SU-DHL-6 (cell line): ENCODE results near the gene CTSZ.

ENCODE experiments used
- H2AFZ ChIP-seq: fragments of 200-600 bp; sonication (generic); 2 replicates; pipeline ENCODE4 v1.6.1; 2014; ENCODE audit warnings: low read depth, mild to moderate bottlenecking, moderate library complexity, mixed read lengths, antibody characterized with exemption, low read length; ENCODE audit not compliant: severe bottlenecking
- H3F3A ChIP-seq: fragments of 200-600 bp; shearing (Covaris generic); 2 replicates; pipeline ENCODE4 v1.6.0; 2016; ENCODE audit warnings: antibody characterized with exemption, mild to moderate bottlenecking; ENCODE audit not compliant: insufficient read depth
- H3K27ac ChIP-seq: fragments of 200-600 bp; sonication (generic); 2 replicates; pipeline ENCODE4 v1.5.1; 2016; ENCODE audit warnings: low read depth, mild to moderate bottlenecking, low read length, moderate library complexity, mixed read lengths
- H3K27me3 ChIP-seq: fragments of 200-600 bp; sonication (generic), shearing (Covaris generic); 2 replicates; pipeline ENCODE4 v1.6.0; 2014; ENCODE audit warnings: mild to moderate bottlenecking, low read length
- H3K36me3 ChIP-seq: fragments of 200-600 bp; sonication (generic); 2 replicates; pipeline ENCODE4 v1.6.1; 2014; ENCODE audit warnings: mild to moderate bottlenecking, low read length, mixed read lengths
- H3K4me2 ChIP-seq: fragments of 300-600, 200-600 bp; shearing (Covaris generic), sonication (generic); 2 replicates; pipeline ENCODE4 v1.6.0; 2014; ENCODE audit warnings: low read length, low read depth, mild to moderate bottlenecking; ENCODE audit not compliant: poor library complexity, severe bottlenecking
- H3K4me3 ChIP-seq: fragments of 200-600 bp; sonication (generic); 2 replicates; pipeline ENCODE4 v1.5.1; 2014; ENCODE audit warnings: antibody characterized with exemption, low read length, mild to moderate bottlenecking, mixed read lengths; ENCODE audit not compliant: insufficient read depth, poor library complexity, severe bottlenecking
- H3K79me2 ChIP-seq: fragments of 200-600 bp; sonication (generic); 2 replicates; pipeline ENCODE4 v1.6.1; 2014; ENCODE audit warnings: mild to moderate bottlenecking, low read length, moderate library complexity; ENCODE audit not compliant: insufficient read depth
- H3K9ac ChIP-seq: fragments of 200-600 bp; sonication (generic); 2 replicates; pipeline ENCODE4 v1.7.0; 2014; ENCODE audit warnings: mild to moderate bottlenecking, low read length
- H3K9me2 ChIP-seq: fragments of 200-600 bp; sonication (generic); replicated peaks from 2 replicates; pipeline ENCODE4 v1.6.1; 2014; ENCODE audit warnings: low read length; ENCODE audit not compliant: insufficient read depth
- H3K9me3 ChIP-seq: fragments of 200-600 bp; sonication (generic); 2 replicates; pipeline ENCODE4 v1.6.1; 2014; ENCODE audit warnings: low read length, mixed read lengths; ENCODE audit not compliant: insufficient read depth
- H4K20me1 ChIP-seq: fragments of 200-600 bp; sonication (generic); 2 replicates; pipeline ENCODE4 v1.6.1; 2014; ENCODE audit warnings: low read depth, mild to moderate bottlenecking, antibody characterized with exemption, low read length, moderate library complexity, mixed read lengths
- EZH2phosphoT487 ChIP-seq: fragments of 200-600 bp; sonication (generic), shearing (Covaris generic); conservative IDR thresholded peaks from 2 replicates; pipeline ENCODE4 v1.6.1; 2018; ENCODE audit warnings: mild to moderate bottlenecking, antibody characterized with exemption, low read length, moderate library complexity, mixed read lengths
- TF ChIP-seq, protein P1 (sequence below): fragments of 200-600 bp; sonication (generic); IDR thresholded peaks from one replicate; pipeline ENCODE4 v1.5.1; 2017; ENCODE audit warnings: antibody characterized with exemption, mild to moderate bottlenecking, low read length, moderate library complexity; ENCODE audit not compliant: insufficient read depth, poor library complexity, severe bottlenecking

Gene CTSZ

DNA sequence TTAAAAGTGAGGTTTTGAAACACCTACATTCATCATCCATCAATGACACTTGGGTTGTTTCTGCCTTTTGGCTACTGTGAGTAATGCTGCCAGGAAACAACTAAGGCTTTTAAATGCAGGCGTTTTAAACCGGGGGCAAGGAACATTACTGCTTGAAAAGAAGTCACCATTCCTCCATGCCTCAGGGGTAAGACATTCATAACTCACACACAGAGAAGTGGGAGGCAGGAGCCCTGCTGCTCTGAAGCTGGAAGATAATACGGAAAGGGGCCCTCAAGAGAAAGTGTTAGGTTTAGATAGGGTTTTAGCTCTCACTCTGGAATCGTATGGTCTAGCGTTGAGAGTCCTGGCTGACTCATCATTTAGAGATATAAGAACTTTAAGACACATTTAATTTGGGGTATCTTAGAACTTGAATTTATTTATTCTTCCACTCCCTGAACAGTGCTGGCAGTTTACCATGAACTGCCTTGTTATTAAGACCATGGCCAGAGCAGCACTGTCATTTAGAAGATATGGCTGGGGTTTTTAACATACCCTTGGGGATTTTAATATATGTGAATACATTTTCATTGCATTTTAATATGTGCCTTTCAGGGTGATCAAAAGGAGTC is 14.0 kb upstream of the CTSZ start:
- no peaks in the 10 kb centered on the region for H3K27me3 ChIP-seq
- H3K36me3 ChIP-seq: peaks cover 8% of the 10 kb centered on the region; the same call in 1 of the 2 replicates
- TF ChIP-seq, protein P1, sequence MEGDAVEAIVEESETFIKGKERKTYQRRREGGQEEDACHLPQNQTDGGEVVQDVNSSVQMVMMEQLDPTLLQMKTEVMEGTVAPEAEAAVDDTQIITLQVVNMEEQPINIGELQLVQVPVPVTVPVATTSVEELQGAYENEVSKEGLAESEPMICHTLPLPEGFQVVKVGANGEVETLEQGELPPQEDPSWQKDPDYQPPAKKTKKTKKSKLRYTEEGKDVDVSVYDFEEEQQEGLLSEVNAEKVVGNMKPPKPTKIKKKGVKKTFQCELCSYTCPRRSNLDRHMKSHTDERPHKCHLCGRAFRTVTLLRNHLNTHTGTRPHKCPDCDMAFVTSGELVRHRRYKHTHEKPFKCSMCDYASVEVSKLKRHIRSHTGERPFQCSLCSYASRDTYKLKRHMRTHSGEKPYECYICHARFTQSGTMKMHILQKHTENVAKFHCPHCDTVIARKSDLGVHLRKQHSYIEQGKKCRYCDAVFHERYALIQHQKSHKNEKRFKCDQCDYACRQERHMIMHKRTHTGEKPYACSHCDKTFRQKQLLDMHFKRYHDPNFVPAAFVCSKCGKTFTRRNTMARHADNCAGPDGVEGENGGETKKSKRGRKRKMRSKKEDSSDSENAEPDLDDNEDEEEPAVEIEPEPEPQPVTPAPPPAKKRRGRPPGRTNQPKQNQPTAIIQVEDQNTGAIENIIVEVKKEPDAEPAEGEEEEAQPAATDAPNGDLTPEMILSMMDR: no peak
- no peak for TF ChIP-seq EZH2phosphoT487
- H3K27ac ChIP-seq: no peak overlapping the region
- 0 out of 2 replicates have a peak, but pooled peaks cover 4% of the 10 kb centered on the region for H4K20me1 ChIP-seq
- H3K4me2 ChIP-seq: no peak overlapping the region
- no peak overlapping the region for H3K4me3 ChIP-seq
- H3K79me2 ChIP-seq: peaks cover 9% of the 10 kb centered on the region; the same call in 1 of the 2 replicates
- H3K9me2 ChIP-seq: no peaks in the 10 kb centered on the region
- H2AFZ ChIP-seq: no peak overlapping the region
- H3F3A ChIP-seq: peaks cover 11% of the 10 kb centered on the region
- H3K9ac ChIP-seq: no peak overlapping the region
- H3K9me3 ChIP-seq: no peaks in the 10 kb centered on the region

- no peak within 1 kb of the TSS for H3K4me3 ChIP-seq
- H2AFZ ChIP-seq: no peak within 1 kb of the TSS
- H3K27me3 ChIP-seq: no peaks in the 10 kb centered on the region
- no peak within 1 kb of the TSS for H3K9ac ChIP-seq
- H3F3A ChIP-seq: peaks cover 11% of the 10 kb centered on the region
- H3K9me2 ChIP-seq: no peaks in the 10 kb centered on the region
- H3K4me2 ChIP-seq: no peak within 1 kb of the TSS
- no peak within 1 kb of the TSS for H3K27ac ChIP-seq
- H4K20me1 ChIP-seq: no peaks in the 10 kb centered on the region
- no peaks in the 10 kb centered on the region for H3K79me2 ChIP-seq
- TF ChIP-seq, protein P1: no peak
- TF ChIP-seq EZH2phosphoT487: no peak
- no peaks in the 10 kb centered on the region for H3K36me3 ChIP-seq
- H3K9me3 ChIP-seq: no peaks in the 10 kb centered on the region
Measured at GRCh38 chr20:59019217-59019616, 12.2 kb upstream of the CTSZ start, which contains the start of gene TUBB1. Gene TUBB1 (plus strand): TSS chr20:59019429. CDS start chr20:59019523, 94 bp downstream.

- Histone ChIP-seq H3K27me3 (no peaks in the 10 kb centered on the region), H3F3A (peaks cover 11% of the 10 kb centered on the region), H3K36me3 (no peaks in the 10 kb centered on the region), H3K4me3 (no peak overlapping the region), H3K9me2 (no peaks in the 10 kb centered on the region), H3K79me2 (no peaks in the 10 kb centered on the region), H2AFZ (no peak overlapping the region), H3K27ac (no peak overlapping the region), H3K9ac (no peak overlapping the region), H4K20me1 (no peaks in the 10 kb centered on the region), H3K9me3 (no peaks in the 10 kb centered on the region), H3K4me2 (no peak overlapping the region)
- no peak for TF ChIP-seq EZH2phosphoT487
- TF ChIP-seq, protein P1: no peak
Measured at GRCh38 chr20:59018817-59019216, 11.8 kb upstream of the CTSZ start.
